Amniotic stem cell (primary cell): ENCODE data around the gene RAB40A.

Experiments used
- DNase-seq: peaks from one replicate; lab custom pipeline; 2025; lab: John Stamatoyannopoulos, UW

RAB40A gene

GRCh38 chrX:103519389-103519788, at the start of gene RAB40A:
TSS of gene RAB40A (minus strand) at chrX:103519489. CDS start at chrX:103500756, 18,733 bp downstream.
- no peak for DNase-seq

- peak; percentile 1 for DNase-seq
These were observed 46.5 kb upstream of the RAB40A start for GRCh38 chrX:103565752-103566151.

GRCh38 chrX:103565197-103565596, 45.9 kb upstream of the RAB40A start:
- no peak for DNase-seq

- no peak for DNase-seq
These were observed 43.5 kb upstream of the RAB40A start for GRCh38 chrX:103562801-103563200.

GRCh38 chrX:103560256-103560655, 41.0 kb upstream of the RAB40A start:
- no peak for DNase-seq

- no peak for DNase-seq
These were observed 37.8 kb upstream of the RAB40A start for GRCh38 chrX:103556963-103557612.

- no peak for DNase-seq
These were observed 35.6 kb upstream of the RAB40A start for GRCh38 chrX:103554687-103555424.

- DNase-seq, result no peak
These were observed 32.9 kb upstream of the RAB40A start for GRCh38 chrX:103552236-103552635.

GRCh38 chrX:103550415-103551051, 31.2 kb upstream of the RAB40A start:
- DNase-seq, result no peak

GRCh38 chrX:103549916-103550315, 30.6 kb upstream of the RAB40A start:
- DNase-seq, result no peak

- no peak for DNase-seq
These were observed 20.9 kb upstream of the RAB40A start for GRCh38 chrX:103540145-103540544.

- DNase-seq, result no peak
These were observed 20.4 kb upstream of the RAB40A start for GRCh38 chrX:103539695-103540094.

GRCh38 chrX:103538728-103539127, 19.4 kb upstream of the RAB40A start:
- no peak for DNase-seq

GRCh38 chrX:103537871-103538387, 18.6 kb upstream of the RAB40A start:
- no peak for DNase-seq

- no peak for DNase-seq
These were observed 17.4 kb upstream of the RAB40A start for GRCh38 chrX:103536732-103537131.

- no peak for DNase-seq
These were observed 16.8 kb upstream of the RAB40A start for GRCh38 chrX:103536071-103536470.

GRCh38 chrX:103535206-103535605, 15.9 kb upstream of the RAB40A start:
- no peak for DNase-seq

- DNase-seq, result peak; percentile 2
These were observed 14.4 kb upstream of the RAB40A start for GRCh38 chrX:103533511-103534216.

GRCh38 chrX:103531002-103531401, 11.7 kb upstream of the RAB40A start:
- peak; percentile 26 for DNase-seq

- no peak for DNase-seq
These were observed 11.3 kb upstream of the RAB40A start for GRCh38 chrX:103530545-103530944.

GRCh38 chrX:103529550-103529949, 10.3 kb upstream of the RAB40A start:
- no peak for DNase-seq

- DNase-seq, result no peak
These were observed 5.5 kb upstream of the RAB40A start for GRCh38 chrX:103524747-103525146.
